ENCODE measurements around the gene RCOR1. TPM values are rescaled to one million over a fixed set of nuclear protein-coding genes. Genes with fewer than 3 reads are reported as not detected.

Gene RCOR1
- total and polyA plus RNA-seq, 2 of the 8 experiments (the other 6 are each of a cell fraction or from before 2014, with no cell fraction given), result 12.3 to 26.3 TPM

- no peak for TF ChIP-seq CHD7 (IDR thresholded peaks at IDR 0.05; ENCODE audit: insufficient replicate concordance, low read length)
These were observed 17.9 kb upstream of the RCOR1 start (continued) for GRCh38 chr14:102574281-102575159.
